NCI-H2171 (cell line): ENCODE data around the gene CALD1.

ENCODE experiments used
- DNase-seq: peaks from one replicate; lab custom pipeline; 2025; lab: John Stamatoyannopoulos, UW

The CALD1 gene, protein sequence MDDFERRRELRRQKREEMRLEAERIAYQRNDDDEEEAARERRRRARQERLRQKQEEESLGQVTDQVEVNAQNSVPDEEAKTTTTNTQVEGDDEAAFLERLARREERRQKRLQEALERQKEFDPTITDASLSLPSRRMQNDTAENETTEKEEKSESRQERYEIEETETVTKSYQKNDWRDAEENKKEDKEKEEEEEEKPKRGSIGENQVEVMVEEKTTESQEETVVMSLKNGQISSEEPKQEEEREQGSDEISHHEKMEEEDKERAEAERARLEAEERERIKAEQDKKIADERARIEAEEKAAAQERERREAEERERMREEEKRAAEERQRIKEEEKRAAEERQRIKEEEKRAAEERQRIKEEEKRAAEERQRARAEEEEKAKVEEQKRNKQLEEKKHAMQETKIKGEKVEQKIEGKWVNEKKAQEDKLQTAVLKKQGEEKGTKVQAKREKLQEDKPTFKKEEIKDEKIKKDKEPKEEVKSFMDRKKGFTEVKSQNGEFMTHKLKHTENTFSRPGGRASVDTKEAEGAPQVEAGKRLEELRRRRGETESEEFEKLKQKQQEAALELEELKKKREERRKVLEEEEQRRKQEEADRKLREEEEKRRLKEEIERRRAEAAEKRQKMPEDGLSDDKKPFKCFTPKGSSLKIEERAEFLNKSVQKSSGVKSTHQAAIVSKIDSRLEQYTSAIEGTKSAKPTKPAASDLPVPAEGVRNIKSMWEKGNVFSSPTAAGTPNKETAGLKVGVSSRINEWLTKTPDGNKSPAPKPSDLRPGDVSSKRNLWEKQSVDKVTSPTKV

DNA sequence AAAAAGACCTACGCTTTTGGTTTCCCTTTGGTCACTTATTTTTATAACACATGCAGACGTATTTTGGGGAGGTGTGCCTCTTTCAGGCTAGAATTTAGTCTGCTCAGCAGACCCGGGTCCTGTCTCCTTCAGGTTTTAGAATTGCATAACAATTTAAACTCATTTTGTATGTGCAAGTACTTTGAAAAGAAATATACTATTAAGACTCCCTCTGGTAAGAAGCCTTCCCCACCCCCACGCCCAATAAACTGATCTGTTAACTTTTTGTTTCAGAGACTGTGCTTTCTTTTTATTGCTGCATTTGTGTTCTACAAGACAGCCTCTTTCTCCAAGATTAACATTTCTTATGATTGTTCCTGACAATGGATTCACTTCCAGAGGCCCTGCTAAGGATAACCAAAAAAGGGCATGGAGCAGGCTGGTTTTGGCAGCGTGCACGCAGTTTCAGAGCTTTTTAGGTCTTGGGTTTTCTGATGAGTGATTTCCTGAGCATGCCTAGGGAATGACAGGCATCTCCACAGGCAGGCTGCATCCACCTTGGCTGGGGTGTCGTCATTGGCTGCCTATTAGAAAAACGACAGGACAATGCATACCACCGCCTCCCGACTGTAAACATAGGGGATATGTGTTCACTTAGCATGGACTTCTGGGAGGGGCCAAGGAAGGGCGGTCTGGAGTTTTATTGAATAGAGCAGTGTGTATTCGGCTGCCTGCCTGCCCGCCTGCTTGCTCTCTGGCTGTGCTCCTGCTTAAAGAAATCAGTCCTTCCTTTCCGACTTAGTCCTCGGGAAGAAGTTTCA lies at the start of gene CALD1:
TSS of gene CALD1 (plus strand) at position 694 of the 800 bp plus-strand sequence. CDS start 88,100 bp downstream, outside the sequence.
- DNase-seq: no peak

- DNase-seq: no peak
These were observed 49.5 kb upstream of the CALD1 start for GRCh38 chr7:134729895-134730294.

- DNase-seq: no peak
These were observed 49.0 kb upstream of the CALD1 start for GRCh38 chr7:134730411-134730829.

DNA sequence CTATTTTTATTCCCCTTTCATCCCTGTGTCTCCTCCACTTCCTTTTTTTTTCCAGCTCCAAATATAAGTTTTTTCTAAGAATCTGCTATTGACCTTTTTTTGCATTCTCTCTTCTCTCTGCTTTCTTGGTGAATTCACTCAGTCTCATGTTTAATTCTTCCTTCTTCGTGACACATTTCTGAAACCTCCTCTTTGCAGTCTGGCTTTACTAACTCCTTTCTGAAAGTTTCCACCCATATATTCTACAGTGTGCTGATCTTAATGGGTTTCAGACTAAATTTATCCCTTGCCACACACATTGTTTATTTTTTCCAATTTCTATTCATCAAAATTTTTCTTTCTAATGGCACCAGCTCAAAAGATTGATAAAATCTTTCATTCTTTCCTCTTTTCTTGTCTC lies 47.8 kb upstream of the CALD1 start:
- no peak for DNase-seq

DNA sequence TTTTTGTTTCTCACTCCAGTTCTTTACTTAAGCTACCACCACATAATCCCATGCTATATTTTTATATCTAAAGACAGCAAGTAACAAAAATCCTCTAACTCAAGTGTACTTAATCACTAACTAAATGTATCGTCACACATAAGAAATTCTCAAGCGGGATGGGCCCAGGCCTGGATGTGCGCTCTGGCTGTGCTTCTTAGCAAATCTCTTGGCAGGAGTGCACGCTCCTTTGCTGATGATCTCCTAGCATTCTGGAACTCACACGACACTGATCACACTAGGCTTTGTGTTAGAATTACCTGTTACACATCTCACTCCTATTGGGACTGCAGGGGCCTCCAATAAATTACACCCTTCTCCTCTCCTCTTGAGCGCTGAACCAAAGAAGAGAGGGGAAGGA lies 46.7 kb upstream of the CALD1 start:
- DNase-seq: no peak

GRCh38 chr7:134736381-134736780 lies 43.1 kb upstream of the CALD1 start:
- no peak for DNase-seq

DNA sequence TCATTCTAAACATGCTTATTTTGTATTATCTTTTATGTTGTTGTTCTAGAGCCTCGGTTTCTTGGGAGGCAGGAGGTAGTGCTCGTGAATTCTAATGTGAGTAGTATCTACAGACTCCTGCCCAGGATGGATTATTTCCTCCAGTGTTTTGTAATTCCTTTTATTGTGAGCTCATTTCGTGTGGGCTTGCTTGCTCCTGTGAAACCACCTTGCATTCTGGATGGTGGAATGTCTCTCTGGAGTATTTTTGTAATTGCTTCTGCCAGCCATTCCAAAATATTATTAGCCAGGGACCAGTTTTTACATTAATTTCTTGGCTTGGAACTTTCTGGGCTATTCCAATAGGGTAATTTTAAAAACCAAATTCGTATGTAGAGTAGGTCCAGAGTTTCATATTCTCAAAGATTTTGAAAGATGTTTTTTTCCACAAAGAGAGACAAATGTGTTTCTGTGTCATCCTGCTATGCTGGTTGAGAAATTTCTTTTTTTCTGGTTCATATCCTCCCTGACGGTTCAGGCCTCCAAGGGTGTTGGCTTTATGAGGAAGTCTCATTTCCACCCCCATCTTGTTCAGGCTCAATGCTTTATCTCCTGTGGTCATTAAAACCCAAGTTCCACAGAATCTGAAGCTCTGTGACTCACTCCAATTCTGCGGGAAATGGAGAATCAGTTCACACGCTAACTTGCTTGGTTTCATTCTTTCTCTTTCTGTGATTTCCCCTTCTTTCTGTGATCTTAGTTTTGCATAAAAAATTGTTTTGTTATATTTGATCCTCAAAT lies 41.7 kb upstream of the CALD1 start:
- no peak for DNase-seq

DNA sequence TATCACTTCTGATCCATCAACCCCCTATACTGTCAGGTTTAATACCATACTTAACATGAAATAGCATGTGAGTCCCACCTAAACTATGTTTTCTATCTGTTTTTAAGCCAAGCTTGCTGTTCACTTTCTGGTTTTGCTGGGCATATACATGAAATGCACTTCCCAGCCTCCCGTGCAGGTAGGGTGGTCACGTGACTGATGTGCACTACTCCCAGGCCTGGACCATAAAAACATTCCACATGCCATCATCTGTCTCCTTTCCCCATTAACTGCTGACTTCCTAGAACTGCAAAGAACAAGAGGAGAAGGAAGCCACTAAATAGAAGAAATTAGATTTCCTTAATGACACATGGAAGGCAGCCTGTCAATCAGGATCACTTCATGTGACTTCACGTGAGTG lies 40.1 kb upstream of the CALD1 start:
- no peak for DNase-seq

GRCh38 chr7:134740376-134740775 lies 39.1 kb upstream of the CALD1 start:
- no peak for DNase-seq

DNA sequence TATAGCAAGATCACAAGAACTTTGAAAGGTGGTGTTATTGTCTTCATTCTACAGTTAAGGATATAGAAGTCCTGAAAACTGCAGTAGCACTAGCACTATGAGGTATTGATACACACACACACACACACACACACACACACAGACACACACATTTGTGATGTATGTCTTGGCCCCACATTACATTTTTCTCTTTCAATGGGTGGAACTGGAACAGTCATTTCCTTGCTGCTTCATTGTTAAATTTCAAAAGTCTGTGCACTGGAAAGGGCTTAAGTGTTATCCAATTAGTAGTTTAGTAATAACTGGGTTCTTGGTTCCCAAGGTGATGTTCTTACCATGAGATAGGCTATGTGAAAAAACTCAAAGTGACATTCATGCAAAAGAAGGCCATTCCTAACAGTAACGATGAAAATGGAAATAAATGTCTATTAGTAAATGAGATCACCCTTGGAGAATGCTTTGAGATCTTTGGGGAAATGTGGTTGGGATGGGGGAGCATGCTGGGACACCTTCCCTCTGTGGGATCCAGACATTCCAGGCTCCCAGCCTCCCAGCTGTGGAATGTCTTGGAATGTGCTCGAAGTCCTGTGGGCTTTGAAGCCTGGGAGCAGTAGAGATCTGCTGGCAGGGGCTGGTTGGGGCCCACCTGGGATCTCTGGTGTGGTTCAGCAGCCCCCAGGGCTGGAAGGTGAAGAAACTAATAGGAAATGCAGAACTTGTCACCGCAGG lies 37.4 kb upstream of the CALD1 start:
- DNase-seq: no peak

- no peak for DNase-seq
These were observed 36.6 kb upstream of the CALD1 start for GRCh38 chr7:134742688-134743350.

- DNase-seq: no peak
These were observed 34.9 kb upstream of the CALD1 start for GRCh38 chr7:134744569-134744968.

DNA sequence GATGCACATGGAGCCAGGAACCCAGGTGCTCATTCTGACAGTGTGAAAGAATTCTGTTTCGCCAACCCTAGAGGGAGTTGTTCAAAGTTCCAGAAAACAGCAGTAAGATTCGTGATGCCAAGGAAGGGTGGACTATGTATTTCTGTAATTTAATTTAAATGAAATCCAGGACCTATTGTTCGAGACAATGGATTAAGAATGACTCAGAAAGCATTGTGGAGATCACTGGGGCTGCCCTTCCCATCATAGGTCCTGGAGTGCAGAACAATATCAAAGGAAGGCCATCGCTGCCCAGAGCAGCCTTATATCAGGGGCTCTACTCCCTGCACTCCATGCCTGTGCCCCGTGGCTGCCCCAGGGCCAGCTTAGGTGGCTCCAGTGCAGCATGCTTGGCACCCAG lies 32.1 kb upstream of the CALD1 start:
- no peak for DNase-seq

DNA sequence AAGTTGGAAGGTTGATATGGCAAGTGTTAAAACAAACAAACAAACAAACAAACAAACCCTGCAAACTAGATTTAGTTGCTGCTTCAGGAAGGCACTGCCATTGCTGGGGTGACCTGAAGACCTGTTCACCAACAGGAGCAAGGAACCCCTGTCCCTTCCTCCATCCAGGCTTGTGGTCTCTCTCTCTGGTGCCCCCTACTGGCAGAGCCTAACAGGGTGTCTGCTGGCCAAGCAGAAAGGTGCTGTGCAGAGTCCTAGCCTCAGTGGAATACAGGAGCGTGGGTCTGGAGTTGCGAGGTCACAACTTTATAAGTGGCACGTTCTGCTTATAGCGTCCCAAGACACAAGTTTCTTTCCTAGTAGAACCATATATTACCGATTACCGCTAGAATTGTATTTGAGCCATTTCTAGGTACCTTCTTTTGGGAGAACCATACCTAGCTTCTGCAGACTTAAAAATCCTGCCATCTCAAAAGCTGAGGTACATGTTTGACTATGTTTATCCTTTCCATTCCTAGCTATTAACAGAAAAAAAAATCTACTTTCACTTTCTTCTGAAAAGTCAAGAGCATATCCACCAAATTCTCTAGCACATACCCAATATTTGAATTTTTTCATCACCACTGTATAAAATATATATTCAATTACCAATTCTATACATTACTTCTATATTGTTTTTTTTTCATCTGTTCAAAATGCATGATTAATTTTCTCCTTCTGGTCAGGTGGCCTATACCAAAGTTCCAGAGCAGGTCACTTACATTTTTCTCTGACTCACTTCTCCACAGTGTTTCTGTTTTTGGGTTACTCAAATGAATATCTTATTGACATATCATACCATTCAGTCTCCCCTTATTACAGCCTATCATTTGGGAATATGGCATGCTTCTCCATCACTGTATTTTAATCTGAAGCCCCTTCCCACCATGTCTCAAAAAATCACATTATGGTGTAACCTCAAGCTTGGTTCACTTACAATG lies 29.1 kb upstream of the CALD1 start:
- DNase-seq: no peak

GRCh38 chr7:134752006-134752760 lies 27.3 kb upstream of the CALD1 start:
- no peak for DNase-seq

DNA sequence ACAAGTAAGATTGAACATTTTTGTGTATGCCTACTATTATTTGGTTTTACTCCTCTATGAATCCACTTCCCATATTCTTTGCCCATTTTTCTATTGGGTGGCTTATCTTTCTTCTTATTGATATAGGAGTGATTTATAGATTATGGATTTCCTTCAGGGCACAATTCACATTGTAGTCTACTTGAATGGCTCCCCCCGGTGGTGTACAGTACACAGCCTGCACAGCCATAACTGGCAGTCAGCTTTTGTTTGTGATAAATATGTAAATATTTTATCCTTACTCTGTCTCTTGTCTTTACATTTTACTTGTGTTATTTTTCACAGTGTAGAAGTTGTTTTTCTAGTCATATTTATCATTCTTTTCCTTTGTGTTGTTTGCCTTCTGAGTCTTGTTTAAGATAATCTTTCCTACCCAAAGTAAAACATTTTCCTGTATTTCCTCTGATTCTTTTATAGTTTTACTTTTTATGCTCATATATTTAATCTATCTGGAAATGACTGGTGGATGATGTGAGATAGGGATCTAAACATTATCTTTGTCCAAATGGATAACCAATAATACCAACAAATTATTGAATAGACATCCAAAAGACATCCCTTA lies 23.9 kb upstream of the CALD1 start:
- DNase-seq: no peak

- no peak for DNase-seq
These were observed 21.5 kb upstream of the CALD1 start for GRCh38 chr7:134757938-134758337.

DNA sequence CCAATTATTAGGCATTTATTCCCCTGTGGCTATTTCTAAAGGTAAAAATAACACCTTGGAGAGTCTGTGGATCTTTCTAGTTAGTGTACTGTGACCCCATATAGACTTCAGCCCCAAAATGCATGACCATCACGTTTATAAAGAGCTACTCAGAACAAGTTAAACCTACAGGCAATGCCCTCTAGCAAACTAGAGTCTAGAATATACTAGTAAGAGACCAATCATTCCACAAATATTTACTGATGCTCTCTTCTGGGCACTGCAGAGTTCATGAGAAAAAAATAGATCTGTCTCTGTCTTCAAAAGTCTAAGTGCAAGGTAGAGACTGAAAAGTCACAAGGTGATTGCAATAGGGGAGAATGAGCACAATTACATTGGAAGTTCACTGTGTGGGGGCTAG lies 20.5 kb upstream of the CALD1 start:
- no peak for DNase-seq
